HG03139 (cell line): ENCODE measurements around the gene SND1.

ENCODE experiments used
- ATAC-seq: cut with Tn5 transposase; IDR thresholded peaks from one replicate; pipeline ENCODE4 v1.9.1; 2021; ENCODE audit not compliant: unreplicated experiment

SND1 gene

GRCh38 chr7:128076796-128077271, 424.8 kb downstream of the SND1 start:
- ATAC-seq = no peak

- ATAC-seq = no peak
Observed at GRCh38 chr7:128078309-128078708, 426.3 kb downstream of the SND1 start.

GRCh38 chr7:128080169-128080568, 428.2 kb downstream of the SND1 start:
- ATAC-seq = no peak

GRCh38 chr7:128081351-128081750, 429.4 kb downstream of the SND1 start:
- ATAC-seq = no peak

- ATAC-seq = no peak
Observed at GRCh38 chr7:128081808-128082207, 429.8 kb downstream of the SND1 start.

DNA sequence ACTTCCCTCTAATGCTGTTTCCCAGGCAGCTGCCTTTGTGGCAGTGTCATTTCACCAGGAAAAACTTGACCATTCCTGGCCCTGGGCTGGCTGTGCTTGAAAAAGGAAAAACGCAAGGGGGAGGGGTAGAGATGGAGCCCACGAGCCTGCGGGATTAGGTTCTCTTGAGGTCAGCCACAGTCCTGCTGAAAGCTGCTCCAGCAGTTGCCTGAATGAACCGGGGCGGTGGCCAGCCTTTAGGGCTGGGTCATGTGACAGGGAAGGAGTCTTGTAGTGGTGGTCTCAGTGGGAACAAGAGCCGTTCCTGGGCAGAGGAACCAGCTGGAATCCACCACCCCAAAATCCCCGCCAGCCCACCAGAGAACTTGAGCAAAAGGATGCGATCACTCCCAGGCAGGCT, 430.4 kb downstream of the SND1 start:
- ATAC-seq = no peak

- no peak for ATAC-seq
Observed at GRCh38 chr7:128084896-128085608, 433.1 kb downstream of the SND1 start.

DNA sequence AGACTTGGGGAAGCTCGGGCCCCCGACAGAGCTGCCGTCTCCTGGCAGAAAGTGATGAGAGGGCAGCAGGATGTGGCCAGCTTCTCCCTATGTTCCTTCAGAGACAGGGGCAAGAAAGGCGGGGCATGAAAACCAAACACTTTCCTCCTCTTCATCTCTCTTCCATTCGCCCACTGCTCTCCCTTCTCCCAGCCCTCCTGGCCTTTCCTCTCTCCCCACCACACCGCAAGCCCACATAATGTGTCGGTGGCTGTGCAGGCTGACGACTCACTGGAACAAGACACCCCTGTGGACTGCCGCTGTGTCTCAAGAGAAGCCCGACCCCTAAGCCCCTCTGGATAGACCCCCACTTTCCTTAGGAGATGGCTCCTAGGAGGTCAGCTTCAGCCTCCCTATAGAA, 438.5 kb downstream of the SND1 start:
- ATAC-seq = no peak

DNA sequence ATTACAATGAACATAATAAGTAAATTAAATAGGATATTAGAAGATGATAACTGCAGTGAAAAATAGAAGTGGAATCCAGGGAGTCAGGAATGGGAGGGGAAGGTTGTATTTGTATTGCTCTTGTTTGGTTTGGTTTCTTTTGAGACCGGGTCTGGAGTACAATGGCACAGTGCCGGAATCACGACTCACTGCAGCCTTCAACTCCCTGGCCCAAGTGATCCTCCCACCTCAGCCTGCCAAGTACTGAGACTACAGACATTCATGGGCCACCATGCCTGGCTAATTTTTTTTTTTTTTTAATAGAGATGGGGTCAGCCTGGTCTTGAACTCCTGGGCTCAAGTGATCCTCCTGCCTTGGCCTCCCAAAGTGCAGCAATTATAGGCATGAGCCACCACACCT, 439.1 kb downstream of the SND1 start:
- no peak for ATAC-seq

DNA sequence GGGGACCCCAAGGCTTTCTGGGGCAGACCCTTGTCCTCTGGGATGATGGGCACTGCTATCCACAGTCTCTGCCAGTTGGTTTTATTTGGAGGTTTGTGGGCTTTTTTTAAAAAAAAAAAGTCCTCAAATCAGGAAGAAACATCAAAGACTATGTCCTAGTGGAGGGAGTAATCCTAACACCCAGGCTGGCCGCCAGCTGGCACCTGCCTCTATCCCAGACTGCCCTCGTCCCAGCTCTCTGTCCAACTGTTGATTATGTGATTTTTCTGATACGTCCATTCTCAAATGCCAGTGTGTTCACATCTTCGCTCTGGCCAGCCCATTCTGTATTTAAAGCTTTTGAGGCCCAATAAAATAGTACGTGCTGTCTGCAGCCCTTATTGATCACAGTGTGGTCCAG, 440.2 kb downstream of the SND1 start:
- ATAC-seq = no peak

DNA sequence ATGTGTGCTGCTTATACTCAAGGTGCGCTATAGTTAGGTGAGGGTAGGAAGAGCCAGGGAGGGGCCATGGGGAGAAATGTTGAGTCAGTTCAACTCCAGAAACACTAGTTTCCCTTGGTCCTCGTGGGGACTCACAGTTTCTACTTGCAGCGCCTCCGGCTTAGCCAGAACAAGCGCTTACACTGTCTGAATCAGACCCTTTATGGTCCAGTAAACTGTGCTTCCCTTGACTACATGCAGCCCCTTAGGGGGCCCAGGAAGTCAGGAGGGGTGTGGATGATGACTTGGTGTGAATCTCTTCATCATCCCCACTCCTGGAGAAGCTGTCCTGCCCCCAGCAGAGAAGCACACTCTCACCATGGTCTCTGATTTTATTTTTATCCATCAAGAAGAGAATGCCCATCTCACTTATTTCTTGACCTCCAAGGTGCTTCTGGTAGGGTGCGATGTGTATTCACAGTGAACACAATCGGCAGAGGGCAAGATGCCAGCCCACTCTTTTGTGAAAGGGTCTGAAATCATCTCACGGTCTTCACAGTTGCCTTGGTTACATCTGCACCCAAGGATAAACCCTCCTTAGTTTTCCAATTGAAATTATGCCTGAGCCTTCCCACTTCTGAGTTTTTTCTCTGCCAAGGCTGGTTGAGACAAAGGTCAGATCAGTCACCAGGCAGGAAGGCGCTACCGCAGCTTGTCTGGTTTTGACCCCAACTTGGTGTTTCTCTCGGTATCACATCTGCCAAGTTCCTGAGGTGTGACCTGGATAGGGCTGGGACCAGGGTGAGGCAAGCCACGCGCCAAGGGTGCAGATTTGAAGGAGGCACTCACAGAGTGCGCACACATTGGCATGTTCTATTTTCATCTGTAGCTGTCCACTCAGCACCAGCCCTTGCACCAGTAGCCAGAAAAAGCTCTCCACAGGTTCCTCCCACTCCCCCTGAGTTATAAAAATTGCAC, 441.9 kb downstream of the SND1 start:
- ATAC-seq = no peak

- ATAC-seq = no peak
Observed at GRCh38 chr7:128094686-128095085, 442.7 kb downstream of the SND1 start.

DNA sequence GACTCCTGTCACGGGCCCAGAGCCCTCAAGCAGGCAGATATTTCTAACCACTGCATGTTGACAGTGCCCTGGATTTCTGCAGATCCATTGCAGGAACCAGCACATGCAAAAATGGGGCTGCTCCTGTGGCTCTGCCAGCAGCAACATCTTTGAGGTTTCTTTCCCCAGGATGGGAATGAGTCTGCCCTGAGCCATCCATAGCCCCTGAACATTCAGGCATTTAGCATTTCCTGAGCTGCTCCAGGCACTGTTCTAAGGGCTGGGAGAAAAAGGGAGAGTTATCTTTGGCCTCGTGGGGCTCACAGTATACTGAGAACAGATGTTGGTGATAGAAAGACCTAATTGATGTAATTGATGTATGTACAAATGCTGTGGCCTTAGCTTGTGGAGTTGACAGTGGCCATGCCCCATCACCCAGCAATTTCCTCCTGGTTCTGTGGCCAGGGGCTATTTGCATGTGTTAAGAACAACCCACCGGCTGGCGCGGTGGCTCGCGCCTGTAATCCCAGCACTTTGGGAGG, 445.3 kb downstream of the SND1 start:
- ATAC-seq = no peak

DNA sequence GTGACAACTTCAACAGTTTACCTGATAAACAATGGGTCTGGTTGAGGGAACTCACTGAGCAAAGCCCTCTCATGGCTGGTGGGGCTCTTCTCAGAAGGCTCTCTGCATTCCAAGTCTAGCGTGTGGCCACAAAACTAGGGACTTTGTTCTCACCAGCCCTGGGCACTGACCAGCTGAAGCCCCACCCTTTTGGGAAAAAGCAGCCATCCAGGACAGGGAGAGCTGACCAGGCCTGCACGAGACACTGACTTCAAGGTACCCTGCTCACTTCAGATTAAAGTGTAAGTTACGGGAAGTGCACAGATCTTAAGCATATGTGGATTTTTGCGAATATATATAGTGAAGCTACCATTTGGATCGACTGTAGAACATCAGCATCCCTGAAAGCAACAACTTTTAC, 446.6 kb downstream of the SND1 start:
- ATAC-seq = no peak

DNA sequence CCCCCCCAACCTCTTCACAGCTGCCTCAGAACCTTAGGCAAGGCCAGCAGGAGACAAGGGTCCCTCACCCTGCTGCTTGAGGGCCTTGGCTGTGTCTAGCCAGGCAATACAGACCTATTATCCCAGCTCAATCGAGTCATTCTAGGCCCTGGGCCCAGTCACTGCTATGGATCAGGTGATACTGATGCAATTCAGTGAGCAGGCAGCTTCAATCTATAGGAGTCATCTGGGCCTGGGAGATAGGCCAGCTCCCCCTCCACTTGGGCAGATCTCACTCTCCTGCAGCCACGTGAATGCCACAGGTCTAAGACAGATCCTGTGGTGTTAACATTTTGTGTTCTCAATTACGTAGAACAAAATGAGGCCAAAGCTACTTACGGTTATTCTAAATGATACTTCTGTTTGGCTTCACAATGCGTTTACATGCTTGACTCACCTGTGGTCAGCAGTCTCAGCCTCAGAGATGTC, 447.2 kb downstream of the SND1 start:
- no peak for ATAC-seq

GRCh38 chr7:128100225-128100948, 448.4 kb downstream of the SND1 start:
- ATAC-seq = no peak

- ATAC-seq = no peak
Observed at GRCh38 chr7:128100949-128101713, 449.1 kb downstream of the SND1 start.

- no peak for ATAC-seq
Observed at GRCh38 chr7:128102490-128103291, 450.7 kb downstream of the SND1 start.

- ATAC-seq = no peak
Observed at GRCh38 chr7:128103498-128104107, 451.6 kb downstream of the SND1 start.
